Transverse colon (tissue), 3 donors: ENCODE data around the gene GALNT6.

Experiments used
- CTCF ChIP-seq, 5 experiments: fragments of 200-600 bp in 3 of 5; fragments of 450-650 bp in 2 of 5; sonication (generic) in 3 of 5; IDR thresholded peaks; 1 replicate in 2 of 5; 2 replicates in 3 of 5; pipeline ENCODE4 v1.5.1; 2016 to 2017; ENCODE audit warnings: antibody characterized with exemption in 5 of 5, inconsistent platforms in 3 of 5, mild to moderate bottlenecking in 2 of 5, moderate library complexity in 1 of 5
- POLR2A ChIP-seq: fragments of 450-650 bp; IDR thresholded peaks from one replicate; pipeline ENCODE4 v1.6.1; 2016; ENCODE audit warnings: antibody characterized with exemption, mild to moderate bottlenecking, moderate library complexity

- TF ChIP-seq POLR2A (no peak), CTCF (IDR thresholded peaks at IDR 0.05) (no peak)
Measured at GRCh38 chr12:51362747-51363342, 28.4 kb downstream of the GALNT6 start.
